HG03159 (cell line): ENCODE measurements around the gene MICAL1.

Experiments used
- ATAC-seq: cut with Tn5 transposase; IDR thresholded peaks from one replicate; pipeline ENCODE4 v1.9.1; 2021; ENCODE audit warnings: mild to moderate bottlenecking, moderate library complexity; ENCODE audit not compliant: unreplicated experiment

MICAL1 gene

GRCh38 chr6:109440331-109441068, 15.1 kb downstream of the MICAL1 start, which contains the start of the genes PPIL6 and SMPD2:
Gene PPIL6, minus strand, starts transcription at chr6:109440628. Its CDS starts 38 bp downstream, at chr6:109440590.
Gene SMPD2, plus strand, starts transcription at chr6:109440724. Its CDS starts 398 bp downstream, at chr6:109441122.
- peak; percentile 82 for ATAC-seq

GRCh38 chr6:109436041-109436440, 19.5 kb downstream of the MICAL1 start:
- no peak for ATAC-seq

GRCh38 chr6:109434456-109434855, 21.1 kb downstream of the MICAL1 start:
- no peak for ATAC-seq

GRCh38 chr6:109429496-109429895, 26.1 kb downstream of the MICAL1 start:
- ATAC-seq = no peak

DNA sequence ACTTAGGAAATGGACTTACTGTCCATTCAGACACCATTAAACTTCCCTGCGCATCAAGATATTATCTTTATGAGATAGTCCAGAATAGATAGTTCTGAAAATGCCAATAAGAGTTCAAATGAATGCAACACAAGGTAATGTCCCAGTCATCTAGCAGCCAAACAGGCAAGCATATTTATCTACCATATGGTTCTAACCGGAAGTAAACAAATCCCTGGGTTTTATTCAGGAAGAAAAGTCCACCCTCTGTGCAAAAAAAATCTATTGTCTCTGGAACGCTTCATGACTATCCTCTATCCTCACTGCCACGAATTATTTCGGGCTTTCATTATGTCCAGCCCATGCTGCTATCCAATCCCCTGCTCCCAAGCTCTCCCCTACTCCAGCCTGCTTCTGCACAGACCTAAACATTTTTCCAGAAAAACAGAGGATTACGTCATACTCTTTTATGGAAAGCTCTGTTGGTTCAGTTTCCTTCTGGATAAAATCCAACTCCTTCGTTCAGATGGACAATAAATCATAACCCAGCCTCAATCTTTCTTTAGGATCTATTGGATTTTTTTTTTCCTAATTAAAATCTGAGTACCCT, 26.6 kb downstream of the MICAL1 start:
- ATAC-seq = no peak

DNA sequence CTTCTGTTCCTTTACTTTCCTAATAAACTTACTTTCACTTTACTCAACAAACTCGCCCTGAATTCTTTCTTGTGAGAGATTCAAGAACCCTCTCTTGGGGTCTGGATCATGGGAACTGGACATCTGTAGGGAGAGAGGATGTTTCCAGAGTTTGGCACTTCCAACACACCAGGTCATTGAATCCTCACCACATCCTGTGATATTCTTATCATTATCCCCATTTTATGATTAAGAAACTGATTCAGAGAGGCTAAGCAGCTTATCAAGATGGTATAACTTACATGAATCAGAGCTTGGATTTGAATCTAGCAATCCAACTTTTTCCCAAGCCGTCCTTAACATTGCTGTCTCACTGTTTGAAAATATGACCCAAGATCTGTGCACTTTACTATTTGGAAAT, 30.6 kb downstream of the MICAL1 start:
- no peak for ATAC-seq

GRCh38 chr6:109421184-109421583, 34.4 kb downstream of the MICAL1 start:
- no peak for ATAC-seq

DNA sequence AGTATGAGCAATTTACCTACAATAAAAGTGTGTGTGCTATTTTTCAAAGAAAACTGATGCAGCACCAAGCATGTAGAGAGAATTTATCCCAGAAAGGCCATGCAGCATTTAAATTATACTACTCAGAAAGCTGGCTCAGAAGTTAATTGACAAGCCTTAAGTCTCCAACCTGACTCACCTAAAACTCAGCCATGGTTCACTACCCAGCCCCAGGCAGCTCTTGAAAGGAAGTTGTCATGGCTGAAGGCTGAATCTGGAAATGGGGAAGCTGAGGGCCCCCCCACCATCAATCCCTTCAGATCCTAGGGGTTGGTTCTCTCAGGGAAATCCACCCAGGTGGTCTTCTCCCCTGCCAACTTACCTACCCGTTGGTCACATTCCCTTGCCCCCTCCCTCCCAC, 34.8 kb downstream of the MICAL1 start:
- no peak for ATAC-seq

- ATAC-seq = no peak
These were observed 37.9 kb downstream of the MICAL1 start for GRCh38 chr6:109417646-109418045.

DNA sequence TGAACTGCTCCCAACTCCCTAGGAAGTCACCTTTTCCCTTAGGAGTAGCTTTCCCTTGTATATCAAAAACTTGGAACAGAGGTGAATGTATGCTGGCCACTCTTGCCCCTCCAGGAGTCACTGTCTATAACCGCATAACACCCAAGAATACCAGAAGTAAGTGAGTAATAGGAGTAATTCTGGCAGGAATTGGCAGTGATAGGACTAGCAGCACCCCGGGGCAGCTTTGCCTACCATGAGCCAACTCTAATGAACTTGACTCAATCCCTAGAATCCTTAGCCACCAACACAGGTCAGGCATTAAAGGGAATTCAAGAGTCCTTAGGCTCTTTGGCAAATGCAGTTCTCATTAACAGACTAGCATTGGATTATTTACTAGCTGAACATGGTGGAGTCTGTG, 44.5 kb downstream of the MICAL1 start:
- ATAC-seq = no peak

GRCh38 chr6:109406196-109406595, 49.4 kb downstream of the MICAL1 start:
- ATAC-seq = no peak

DNA sequence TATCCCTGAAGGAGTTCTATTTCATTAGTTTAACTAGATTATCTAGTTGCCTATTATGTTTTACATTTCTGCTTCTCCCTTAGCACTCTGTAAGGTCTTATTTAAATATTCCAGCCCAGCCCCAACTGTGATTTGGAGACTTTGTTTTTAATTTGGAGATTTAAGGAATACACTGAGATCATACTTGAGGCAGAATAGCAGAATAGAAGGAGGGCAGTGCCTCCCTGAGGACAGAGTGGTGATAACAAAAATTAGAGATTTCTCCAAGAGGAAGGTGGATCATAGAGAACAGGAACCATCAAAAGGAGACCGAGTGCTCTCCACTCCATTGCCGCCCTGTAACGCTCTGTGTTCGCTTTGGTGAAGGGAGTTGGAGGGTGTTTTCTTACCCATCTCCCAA, 58.6 kb downstream of the MICAL1 start:
- no peak for ATAC-seq

DNA sequence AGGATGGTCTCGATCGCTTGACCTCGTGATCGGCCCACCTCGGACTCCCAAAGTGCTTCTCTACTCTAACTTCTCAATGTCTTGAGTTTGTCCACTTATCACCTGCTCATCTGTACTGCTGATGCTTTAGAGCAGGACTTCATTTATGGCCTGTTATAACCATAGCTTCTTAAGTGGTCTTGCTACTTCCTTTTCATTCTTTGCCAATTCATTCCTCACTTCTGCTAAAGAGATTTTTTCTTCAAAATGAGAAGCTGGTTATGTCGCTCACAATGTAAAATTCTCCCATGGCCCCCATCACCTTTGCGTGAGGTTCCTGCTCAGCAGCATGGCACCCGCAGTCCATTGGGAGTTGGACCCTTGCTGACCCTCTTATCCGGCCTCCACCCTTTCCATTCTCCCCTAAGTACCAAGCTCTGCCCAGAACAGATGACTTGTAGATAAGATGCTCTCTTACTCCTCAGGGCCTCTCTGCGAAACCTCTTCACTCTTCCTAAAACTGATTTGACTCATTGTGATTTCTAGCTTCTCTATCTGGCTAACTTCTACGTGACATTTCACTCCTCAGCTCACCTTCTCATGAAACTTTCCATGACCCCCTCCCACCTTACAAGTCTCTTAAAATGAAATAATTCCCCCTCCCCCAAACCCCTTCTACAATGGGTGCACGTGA, 59.4 kb downstream of the MICAL1 start:
- no peak for ATAC-seq
